Activated T-cell treated with anti-CD3 and anti-CD28 coated beads for 1 hour (primary cell): ENCODE results near the gene NXNL1.

ENCODE experiments used
- DNase-seq: peaks from one replicate; pipeline ENCODE4 v3.0.0-alpha.2; 2020; ENCODE audit warnings: low read depth

NXNL1 gene

DNA sequence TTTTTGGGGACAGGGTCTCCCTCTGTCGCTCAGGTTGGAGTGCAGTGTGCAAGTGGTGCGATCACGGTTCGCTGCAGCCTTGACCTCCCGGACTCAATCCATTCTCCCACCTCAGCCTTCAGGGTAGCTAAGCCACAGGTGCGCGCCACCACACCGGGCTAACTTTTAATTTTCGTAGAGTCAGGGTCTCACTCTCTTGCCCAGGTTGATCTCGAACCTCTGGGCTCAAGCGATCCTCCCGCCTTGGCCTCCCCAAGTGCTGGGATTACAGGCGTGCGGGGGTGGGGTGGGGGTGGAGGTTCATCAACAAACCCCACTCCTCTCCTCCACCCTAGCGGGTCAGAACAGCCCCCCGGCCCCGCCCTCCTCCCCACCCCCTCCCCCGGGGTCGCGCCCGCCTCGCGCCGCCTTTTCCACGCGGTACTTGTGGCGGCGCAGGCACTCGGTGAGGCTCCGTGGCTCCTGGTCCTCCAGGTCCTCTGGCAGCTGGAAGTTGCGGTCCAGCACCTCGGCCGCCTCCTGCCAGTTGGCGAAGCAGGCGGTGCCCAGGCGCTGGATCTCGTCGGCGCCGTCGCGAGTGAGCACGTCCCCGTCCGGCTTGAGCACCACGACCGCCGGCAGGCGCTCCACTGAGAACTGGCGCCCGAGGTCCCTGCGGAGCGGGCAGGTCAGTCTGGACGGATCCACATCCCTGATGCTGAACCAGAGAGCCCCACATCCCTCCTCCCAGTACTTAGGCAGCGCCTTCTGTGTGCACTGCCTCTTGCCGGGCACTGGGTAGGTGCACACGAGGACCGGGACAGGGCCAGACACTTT is 5.2 kb downstream of the NXNL1 start:
- DNase-seq: no peak

DNA sequence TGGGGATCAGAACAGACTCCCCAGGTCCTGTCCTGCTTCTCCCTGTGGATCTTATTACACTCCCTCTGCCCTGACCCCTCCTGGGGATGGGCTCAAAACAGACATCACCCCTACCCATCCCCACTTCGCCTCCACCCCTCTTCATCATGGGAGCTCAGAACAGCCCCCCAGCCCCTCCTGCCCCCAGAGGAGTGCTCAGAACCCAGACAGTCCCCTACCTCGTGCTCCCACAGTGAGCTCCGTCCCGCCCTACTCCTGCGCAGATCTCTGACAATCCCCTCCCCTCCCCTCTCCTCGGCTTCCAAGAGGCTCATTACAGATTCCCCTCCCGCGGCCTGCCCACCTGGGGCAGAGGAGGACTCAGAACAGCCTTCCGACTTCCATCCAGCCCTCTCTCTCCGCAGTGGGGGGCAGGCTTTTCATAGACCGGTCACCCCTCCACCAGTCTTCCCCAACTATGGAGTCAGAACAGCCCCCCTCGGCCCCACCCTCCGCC is 6.1 kb downstream of the NXNL1 start:
- no peak for DNase-seq

DNA sequence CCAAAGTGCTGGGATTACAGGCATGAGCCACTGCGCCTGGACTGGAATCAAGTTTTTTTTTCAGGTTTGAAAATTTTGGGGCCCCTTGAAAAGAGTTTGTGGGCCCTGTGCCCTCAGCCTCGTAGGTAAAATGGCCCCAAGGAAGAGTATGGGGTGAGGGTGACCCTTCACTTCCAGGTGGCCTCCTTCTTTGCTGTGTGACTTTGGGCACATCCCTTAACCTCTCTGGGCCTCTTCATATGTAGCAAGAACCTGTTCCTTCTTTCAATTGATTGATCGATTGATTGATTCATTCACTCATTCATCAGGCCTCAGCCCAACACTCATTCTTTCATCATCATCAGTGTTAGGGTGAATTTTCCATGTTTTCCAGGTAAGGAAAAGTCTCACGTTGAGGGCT is 8.9 kb downstream of the NXNL1 start:
- DNase-seq: no peak

DNA sequence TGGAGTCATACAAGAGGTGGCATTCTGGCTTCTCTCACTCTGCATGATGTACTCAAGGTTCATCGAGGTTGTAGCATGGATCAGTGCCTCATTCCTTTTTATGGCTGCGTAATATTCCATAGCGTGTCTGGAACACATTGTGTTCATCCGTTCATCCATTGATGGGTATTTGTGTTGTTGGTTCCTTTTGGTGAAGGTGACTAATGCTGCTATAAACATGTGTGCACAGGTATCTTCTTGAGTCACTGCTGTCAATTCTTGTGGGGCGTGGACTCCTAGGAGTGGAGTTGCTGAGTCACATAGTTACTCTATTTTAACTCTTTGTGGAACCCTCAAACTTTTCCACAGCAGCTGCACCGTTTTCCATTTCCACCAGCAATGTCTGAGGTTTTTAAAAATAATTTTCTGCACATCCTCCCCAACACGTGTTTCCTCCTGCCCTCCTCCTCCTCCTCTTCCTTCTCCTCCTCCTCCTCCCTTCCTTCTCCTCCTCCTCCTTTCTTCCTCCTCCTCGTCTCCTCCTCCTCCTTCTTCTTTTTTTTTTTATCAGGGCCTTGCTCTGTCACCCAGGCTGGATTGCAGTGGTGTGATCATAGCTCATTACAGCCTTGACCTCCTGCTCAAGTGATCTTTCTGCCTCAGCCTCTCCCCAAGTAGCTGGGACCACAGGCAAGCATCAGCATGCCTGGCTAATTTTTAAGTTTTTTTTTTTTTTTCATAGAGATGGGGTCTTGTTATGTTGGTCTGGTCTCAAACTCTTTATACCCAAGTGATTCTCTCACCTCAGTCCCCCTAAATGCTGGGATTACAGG is 10.3 kb downstream of the NXNL1 start:
- no peak for DNase-seq

DNA sequence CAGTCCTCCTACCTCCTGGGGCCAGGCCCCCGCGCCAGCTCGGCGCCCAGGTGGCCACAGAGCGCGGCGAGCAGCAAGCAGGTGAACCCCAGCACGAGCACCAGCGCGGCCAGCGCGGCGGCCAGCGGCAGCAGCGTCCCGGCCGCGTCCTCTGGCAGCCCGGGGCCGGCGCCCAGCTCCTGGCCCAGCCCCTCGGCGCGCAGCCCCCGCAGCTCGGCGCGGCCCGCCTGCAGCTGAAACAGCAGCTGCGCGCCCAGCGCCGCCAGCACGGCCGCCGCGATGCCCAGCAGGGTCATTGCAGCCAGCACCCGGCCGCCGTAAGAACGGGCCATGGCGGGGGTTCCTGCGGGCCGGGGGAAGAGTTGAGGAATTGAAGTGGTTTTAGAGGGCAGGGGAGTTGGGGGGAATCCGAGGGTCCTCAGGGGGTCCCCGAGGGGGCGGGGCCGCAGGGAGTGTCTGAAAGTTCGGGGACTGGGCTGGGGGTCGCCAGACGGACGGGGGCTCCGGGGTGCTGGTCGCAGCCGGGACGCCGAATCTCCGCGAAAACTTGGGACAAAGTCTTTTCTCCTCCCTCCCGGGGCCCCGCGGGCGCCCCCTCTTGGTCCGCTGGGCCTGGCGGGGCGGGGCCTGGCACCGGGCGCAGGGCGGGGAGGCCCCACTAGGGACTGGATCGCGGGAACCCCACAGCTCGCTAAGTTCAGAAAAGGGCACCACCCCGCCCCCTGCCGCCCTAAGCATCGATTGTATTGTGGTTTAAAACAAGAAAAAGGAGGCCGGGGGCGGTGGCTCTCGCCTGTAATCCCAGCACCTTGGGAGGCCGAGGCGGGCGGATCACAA is 12.4 kb downstream of the NXNL1 start, which contains the start of gene TMEM221:
Gene TMEM221, minus strand, starts transcription at position 538 of the 837 bp plus-strand sequence. Its CDS starts 206 bp downstream, at position 332.
- peak; percentile 42 for DNase-seq

DNA sequence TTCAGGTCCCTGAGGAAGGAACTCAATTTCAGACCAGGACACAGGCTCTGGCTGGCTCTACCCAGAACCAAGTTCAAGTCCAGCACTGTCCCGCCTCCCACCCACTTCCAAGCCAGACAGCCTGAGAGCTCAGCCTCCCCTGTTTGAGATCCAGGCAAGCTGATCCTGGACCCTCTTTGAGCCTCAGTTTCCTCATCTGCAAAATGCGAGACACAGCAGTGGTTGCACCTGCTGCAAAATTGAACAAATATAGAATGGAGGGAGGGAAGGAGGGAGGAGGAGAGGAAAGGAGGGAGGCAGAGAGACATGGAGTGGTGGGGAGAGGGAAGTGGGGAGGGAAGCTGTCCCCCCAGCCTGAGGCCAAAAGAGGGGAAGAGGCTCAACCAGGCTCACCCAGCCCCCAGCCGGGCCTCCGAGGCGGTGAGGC is 13.0 kb downstream of the NXNL1 start:
- no peak for DNase-seq

DNA sequence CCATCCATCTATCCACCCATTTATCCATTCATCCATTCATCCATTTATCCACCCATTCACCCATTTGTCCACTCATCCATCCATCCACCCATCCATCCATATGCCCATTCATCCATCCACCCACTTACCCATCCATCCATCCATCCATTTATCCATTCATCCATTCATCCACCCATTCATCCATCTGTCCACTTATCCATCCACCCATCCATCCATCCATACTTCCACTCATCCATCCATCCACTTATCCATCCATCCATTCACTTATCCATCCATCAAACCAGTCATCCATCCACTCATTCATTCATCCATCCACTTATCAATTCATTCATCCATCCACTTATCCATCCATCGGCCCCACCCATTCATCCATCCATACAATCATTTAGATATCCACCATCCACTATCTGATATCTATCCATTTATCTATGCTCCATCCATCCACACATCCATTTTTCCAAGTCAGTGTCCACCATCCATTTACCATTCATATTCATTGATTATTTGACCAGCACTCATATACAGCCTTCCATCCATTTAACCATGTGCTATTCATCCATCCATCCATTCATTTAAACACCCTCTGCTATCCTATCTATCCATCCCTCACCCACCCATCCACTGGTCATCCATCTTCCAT is 15.1 kb downstream of the NXNL1 start:
- no peak for DNase-seq

DNA sequence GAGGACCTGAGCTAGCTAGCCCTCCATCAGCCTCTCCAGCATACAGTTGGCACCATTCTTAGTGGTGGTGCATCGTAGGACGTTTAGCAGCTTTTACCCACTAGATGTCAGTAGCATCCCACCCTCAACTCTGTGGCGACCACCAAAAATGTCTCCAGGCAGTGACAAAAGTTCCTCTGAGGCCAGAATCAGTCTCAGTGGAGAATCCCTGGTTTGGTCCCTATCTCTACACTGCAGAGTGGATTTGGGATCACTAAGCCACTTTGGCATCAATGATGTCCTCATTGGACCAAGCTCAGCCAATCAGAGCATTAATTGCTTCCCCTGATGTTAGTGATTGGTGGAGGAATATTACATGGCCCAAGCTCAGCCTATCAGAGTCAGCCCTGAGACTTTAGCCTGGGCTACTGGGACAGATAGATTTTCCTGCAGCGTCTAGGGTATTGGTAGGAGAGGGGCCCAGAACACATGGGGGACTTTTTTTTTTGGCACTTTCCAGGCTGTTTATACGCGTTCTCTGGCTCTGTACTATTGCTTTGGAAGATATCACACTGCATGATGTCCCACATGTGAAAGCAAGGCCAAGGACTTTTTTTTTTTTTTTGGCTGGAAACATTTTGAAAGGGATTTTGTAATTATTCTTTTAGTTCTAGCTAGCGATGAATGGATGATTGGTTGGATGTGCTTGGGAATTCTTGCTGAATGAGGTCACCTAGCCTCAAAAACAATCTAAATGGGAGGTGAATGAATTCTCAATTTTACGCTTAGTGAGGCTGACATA is 19.3 kb downstream of the NXNL1 start:
- no peak for DNase-seq

DNA sequence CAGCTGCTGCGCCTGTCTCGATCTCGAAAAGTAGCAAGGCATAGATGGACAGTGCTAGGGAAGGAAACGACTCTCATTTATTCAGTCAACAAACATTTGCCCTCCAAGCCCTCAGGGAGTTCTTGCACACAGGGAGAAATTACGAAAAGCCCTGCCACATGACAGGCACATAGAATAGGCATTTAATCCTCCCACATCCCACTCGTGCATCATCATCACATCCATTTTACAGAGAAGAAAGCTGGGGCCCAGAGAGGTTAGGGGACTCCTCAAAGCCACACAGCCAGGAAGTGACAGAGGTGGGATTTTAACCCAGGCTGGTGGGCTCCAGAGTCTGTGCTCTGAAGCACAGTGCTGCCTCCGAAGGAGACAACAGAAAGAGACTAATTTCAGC is 23.9 kb downstream of the NXNL1 start:
- DNase-seq: no peak

DNA sequence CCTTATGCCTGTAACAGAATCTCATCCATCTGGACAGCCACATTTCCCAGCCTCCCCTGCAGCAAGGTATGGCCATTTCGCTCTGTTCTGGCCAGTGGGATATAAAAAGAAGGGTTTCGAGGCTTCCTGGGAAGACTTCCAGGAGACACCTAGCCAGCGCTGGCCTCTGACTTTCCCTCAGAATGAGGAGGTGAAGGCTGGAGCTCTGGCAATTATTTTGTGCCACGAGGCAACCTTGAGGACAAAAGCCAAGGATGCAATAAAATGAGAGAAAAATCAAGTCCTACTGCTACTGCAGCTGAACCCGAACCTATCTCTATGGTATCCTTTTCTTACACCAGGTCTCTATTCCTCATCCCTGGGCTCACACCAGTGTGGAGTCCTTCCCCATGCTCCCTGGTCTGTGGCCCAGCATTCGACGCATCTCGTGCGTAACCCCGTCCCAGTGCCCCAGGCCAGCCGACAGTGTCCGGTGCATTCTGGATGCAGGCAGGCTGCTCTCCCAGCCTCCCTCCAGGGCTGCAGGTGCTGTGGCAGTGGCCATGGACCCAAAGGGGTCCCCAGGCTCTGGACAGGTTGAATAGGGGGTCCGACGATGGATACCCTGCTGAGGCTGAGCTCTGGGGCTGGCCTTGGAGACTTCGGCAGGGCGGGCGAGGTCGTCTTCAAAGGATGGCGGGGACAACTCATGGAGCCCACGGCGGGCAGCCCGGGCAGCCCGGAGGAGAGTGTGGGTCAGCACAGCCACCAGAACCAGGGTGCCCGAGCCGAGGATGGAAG is 24.4 kb downstream of the NXNL1 start:
- no peak for DNase-seq

DNA sequence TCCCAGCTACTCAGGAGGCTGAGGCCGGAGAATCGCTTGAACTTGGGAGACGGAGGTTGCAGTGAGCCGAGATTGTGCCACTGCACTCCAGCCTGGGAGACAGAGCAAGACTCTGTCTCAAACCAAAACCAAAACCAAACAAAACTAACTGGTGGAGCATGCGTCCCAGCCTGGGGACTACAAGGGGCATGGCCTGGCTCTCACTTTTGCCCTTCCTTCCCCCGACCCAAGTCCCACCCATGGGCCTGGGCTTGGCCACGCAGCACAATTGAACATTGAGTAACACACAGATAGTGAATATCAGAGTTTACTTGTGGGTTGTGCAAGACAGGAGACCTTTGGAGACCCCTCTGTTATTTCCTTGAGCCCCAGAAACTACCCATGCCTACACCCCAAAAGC is 25.5 kb downstream of the NXNL1 start:
- no peak for DNase-seq

DNA sequence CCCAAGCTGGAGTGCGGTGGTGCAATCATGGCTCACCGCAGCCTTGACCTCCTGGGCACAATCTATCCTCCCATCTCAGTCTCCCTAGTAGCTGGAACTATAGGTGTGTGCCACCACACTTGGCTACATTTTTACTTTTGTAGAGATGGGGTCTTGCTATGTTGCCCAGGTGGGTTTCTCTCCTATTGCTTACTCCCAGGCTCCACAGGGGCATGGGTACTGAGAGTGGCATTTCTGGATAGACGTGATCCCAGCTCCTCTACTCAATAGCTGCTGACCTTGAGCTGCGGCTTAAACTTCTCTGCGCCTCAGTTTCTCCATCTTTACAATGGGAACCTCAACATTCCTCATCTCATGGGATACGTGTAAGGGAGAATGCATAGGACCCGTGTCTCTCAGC is 29.3 kb downstream of the NXNL1 start:
- no peak for DNase-seq

DNA sequence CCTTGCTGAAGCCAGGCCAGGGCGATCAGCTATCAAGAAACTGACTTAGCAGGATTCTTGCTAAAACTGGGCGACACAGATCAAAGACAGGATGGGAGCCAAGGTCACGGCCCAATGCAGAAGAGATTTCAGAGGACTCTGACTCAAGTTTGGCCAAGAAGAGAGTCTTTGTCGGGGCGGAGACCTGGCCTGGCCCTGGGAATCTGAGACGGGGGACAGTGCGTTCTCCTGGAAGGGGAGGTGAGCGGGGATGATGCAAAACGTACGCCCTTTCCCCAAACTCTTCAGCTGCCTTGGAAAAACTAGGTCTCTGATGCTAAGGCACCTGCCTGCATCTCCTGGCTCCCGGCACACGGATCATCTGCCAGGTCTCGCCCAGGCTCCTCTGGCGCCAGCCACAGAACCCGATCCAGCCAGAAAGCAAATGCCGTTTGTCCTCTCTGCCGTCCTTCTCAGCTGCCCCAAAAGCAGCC is 31.0 kb downstream of the NXNL1 start:
- no peak for DNase-seq

DNA sequence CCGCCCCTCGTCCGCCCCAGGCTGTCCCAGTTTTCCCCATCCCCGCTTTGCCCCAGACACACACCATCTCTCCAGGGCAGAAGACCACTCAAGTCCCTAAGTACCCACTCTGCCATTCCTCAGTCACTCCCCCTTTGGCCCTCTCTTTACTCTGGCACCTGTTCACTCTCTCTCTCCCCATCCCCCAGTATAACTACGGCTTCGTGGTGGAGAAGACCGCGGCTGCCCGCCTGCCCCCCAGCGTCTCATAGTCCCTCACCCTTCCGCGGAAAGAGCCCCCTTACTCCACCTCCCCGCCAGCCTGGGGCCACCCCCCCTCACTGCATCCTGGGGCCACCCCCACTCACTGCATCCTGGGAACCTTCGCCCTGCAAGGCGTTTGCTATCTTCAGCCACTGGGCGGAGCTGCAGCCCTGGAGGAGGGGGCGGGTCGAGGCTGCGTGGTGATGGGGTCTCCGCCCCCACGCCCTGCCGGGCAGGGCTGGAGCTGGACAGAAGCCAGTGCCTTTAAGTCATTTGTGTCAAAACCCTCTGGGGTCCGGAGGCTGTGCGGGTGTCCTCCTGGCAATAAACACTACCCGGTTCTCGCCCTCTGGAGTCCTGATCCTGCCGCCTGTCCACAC is 35.9 kb downstream of the NXNL1 start:
- no peak for DNase-seq

DNA sequence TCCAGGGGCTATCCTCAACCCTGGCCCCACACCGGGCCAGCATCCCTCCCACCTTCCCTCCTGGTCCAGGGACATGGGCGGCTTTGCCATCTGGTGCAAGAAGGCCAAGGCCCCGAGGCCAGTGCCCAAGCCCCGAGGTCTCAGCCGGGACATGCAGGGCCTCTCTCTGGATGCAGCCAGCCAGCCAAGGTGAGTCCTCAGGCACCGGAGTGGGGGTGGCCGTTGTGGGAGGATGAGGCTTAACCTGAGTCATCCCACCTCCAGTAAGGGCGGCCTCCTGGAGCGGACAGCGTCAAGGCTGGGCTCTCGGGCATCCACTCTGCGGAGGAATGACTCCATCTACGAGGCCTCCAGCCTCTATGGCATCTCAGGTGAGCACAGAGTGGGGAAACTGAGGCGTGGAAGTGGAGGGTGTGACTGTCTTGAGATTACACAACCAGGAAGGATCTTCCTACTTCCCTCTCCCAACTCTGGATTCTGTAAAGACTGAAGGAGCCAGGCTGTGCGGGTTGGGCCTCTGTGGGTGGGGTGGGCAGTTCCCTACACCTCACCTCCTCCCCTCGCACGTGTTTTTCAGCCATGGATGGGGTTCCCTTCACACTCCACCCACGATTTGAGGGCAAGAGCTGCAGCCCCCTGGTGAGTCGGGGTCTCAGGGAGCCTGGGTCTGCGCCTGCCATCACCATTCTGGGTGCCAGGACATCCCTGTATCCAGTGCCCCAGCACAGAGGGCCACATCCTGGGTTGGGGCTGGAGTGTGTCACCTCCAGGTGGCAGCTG is 37.1 kb downstream of the NXNL1 start:
- DNase-seq: no peak

DNA sequence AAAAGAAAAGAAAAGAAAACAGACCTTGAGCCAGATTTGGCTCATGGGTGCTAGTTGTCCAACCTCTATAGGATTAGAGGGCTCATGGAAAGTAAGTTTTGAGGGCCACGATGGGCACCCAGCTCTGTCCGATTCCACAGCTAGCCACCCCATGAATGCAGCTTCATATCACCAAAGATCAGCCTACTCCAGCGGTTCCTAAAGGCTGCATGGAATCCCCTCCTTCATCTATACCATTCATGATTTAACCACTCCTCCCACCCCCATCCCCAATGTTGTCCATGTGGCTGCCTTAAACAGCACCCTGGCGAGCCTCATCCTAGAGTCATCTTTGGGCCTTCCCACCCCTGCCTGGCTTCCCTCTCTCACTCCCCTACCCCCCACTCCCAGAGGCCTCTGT is 38.8 kb downstream of the NXNL1 start:
- no peak for DNase-seq

DNA sequence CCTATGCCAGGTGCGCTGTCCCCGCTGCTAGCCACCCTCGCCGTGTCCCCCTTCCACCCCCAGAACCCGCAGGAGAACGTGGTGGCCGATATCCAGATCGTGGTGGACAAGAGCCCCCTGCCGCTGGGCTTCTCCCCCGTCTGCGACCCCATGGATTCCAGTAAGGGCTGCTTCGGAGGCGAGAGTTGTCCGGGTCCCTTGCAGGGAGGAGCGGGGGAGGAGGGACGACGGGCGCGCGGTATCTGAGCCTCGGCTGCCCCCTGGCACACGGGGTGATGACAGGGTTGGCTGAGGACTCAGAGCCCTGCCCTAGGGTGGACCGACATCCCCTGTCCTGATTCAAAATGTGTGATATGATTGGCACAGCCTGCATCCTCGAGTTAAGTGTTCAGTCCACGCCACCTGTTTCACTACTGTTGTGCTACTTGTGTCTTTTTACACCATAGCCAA is 40.2 kb downstream of the NXNL1 start:
- DNase-seq: no peak

DNA sequence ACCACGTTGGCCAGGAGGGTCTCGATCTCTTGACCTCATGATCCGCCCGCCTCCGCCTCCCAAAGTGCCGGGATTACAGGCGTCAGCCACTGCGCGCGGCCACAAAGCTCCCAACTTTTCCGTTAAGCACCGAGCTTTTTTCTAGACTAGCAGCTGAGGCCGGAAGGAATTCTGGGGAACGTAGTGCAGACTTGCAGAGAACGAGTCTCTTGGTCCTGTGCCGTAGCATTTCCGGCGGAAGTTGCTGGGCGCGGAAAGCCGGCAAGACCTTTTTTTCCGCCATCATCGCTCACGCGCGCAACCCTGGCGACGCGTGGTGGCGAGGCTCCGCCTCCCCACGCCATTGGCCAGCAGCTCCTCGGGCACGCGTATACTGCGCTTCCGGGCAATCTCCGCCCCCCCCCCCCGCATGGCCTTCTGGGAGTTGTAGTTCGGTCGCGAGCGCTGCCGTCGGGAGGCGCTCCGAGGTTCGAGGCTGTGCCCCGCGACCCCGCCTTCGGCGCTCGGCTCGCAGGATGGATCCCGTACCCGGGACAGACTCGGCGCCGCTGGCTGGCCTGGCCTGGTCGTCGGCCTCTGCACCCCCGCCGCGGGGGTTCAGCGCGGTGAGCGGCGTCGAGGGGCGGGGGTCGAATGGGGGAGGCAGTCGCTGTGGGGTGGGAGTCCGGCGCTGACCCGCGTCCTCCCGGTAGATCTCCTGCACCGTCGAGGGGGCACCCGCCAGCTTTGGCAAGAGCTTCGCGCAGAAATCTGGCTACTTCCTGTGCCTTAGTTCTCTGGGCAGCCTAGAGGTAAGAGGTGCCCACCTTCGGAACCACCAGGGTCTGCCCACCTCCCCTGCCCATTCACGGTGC is 40.9 kb downstream of the NXNL1 start, which contains the start of gene MVB12A:
Gene MVB12A, plus strand, starts transcription at position 427 of the 854 bp plus-strand sequence. Its CDS starts 89 bp downstream, at position 516.
- DNase-seq: peak; percentile 91
